ENCODE results near the gene PFN2. TPM values are rescaled to one million over a fixed set of nuclear protein-coding genes. Genes with fewer than 3 reads are reported as not detected.

Gene PFN2
- polyA plus RNA-seq, 3 donors = not detected

GRCh38 chr3:150014782-150015181 is 44.1 kb upstream of the PFN2 start:
- H3K4me3 ChIP-seq (replicated peaks in 1 of 3; ENCODE audit: low read depth in 2 of 3, low read length in 3 of 3) = no peak overlapping the region
- no peaks in the 10 kb centered on the region for H3K36me3 ChIP-seq (replicated peaks in 1 of 2; ENCODE audit: control insufficient read depth in 1 of 2, insufficient read depth in 2 of 2, low read length in 2 of 2)
- no peak overlapping the region for H3K9ac ChIP-seq (ENCODE audit: insufficient read depth, low read length, poor library complexity, severe bottlenecking)
- no peak overlapping the region for H2AFZ ChIP-seq (ENCODE audit: insufficient read depth, low read depth, low read length, poor library complexity, severe bottlenecking)
- Mint-ChIP-seq H3K9me3 (peaks cover 0 to 15% (median 2%) of the 10 kb centered on the region in 7 donors), H3K27ac (no peak overlapping the region), H3K27me3 (ENCODE audit: low read depth in 3 of 3) (peaks cover 0 to 3% (median 2%) of the 10 kb centered on the region in 3 donors), H3K4me1 (no peaks in the 10 kb centered on the region), H3K36me3 (no peaks in the 10 kb centered on the region), H3K4me3 (no peak overlapping the region)
- no peak for TF ChIP-seq CTCF (IDR thresholded peaks at IDR 0.05)
- H3K4me1 ChIP-seq (ENCODE audit: control insufficient read depth in 1 of 2, insufficient read depth in 2 of 2, low read length in 2 of 2) = no peaks in the 10 kb centered on the region
- H3K4me2 ChIP-seq (replicated peaks; ENCODE audit: extremely low read depth, low read length, poor library complexity, severe bottlenecking) = no peak overlapping the region
- no peaks in the 10 kb centered on the region for H4K20me1 ChIP-seq (ENCODE audit: insufficient read depth, low read length)
- no peaks in the 10 kb centered on the region for H3K79me2 ChIP-seq (ENCODE audit: insufficient read depth, low read length)
- H3K9me3 ChIP-seq (replicated peaks in 1 of 2; ENCODE audit: control insufficient read depth in 1 of 2, insufficient read depth in 1 of 2, low read length in 2 of 2) = no peaks in the 10 kb centered on the region
- intact Hi-C loops (cut with micrococcal nuclease) = no loop called here
- no peak for DNase-seq
- H3K27me3 ChIP-seq (ENCODE audit: control insufficient read depth in 2 of 2, insufficient read depth in 2 of 2, low read length in 2 of 2) = peaks cover 0 to 3% of the 10 kb centered on the region in 2 donors
- no peak overlapping the region for H3K27ac ChIP-seq (ENCODE audit: low read depth in 1 of 2, low read length in 2 of 2)

GRCh38 chr3:150013801-150014200 is 43.1 kb upstream of the PFN2 start:
- no peak overlapping the region for H2AFZ ChIP-seq (ENCODE audit: insufficient read depth, low read depth, low read length, poor library complexity, severe bottlenecking)
- intact Hi-C loops (cut with micrococcal nuclease) = no loop called here
- H3K4me3 Mint-ChIP-seq = no peak overlapping the region
- no peaks in the 10 kb centered on the region for H3K9me3 ChIP-seq (replicated peaks in 1 of 2; ENCODE audit: control insufficient read depth in 1 of 2, insufficient read depth in 1 of 2, low read length in 2 of 2)
- no peaks in the 10 kb centered on the region for H4K20me1 ChIP-seq (ENCODE audit: insufficient read depth, low read length)
- no peak overlapping the region for H3K27ac Mint-ChIP-seq
- H3K4me2 ChIP-seq (replicated peaks; ENCODE audit: extremely low read depth, low read length, poor library complexity, severe bottlenecking) = no peak overlapping the region
- no peaks in the 10 kb centered on the region for H3K79me2 ChIP-seq (ENCODE audit: insufficient read depth, low read length)
- no peak overlapping the region for H3K27ac ChIP-seq (ENCODE audit: low read depth in 1 of 2, low read length in 2 of 2)
- H3K36me3 Mint-ChIP-seq = no peaks in the 10 kb centered on the region
- DNase-seq = no peak
- TF ChIP-seq CTCF (IDR thresholded peaks at IDR 0.05) = no peak
- no peak overlapping the region for H3K4me3 ChIP-seq (replicated peaks in 1 of 3; ENCODE audit: low read depth in 2 of 3, low read length in 3 of 3)
- peaks cover 0 to 3% of the 10 kb centered on the region in 2 donors for H3K27me3 ChIP-seq (ENCODE audit: control insufficient read depth in 2 of 2, insufficient read depth in 2 of 2, low read length in 2 of 2)
- H3K4me1 ChIP-seq (ENCODE audit: control insufficient read depth in 1 of 2, insufficient read depth in 2 of 2, low read length in 2 of 2) = no peaks in the 10 kb centered on the region
- H3K9me3 Mint-ChIP-seq = peaks cover 0 to 16% (median 2%) of the 10 kb centered on the region in 7 donors
- no peaks in the 10 kb centered on the region for H3K36me3 ChIP-seq (replicated peaks in 1 of 2; ENCODE audit: control insufficient read depth in 1 of 2, insufficient read depth in 2 of 2, low read length in 2 of 2)
- H3K9ac ChIP-seq (ENCODE audit: insufficient read depth, low read length, poor library complexity, severe bottlenecking) = no peak overlapping the region
- H3K4me1 Mint-ChIP-seq = no peaks in the 10 kb centered on the region
- WGBS (ENCODE audit: insufficient coverage) = 100% methylated on average over 1 of the region's 2 CpGs
- H3K27me3 Mint-ChIP-seq (ENCODE audit: low read depth in 3 of 3) = peaks cover 0 to 3% (median 2%) of the 10 kb centered on the region in 3 donors
